Activated B cell treated with CpG ODN at 0.5 μM for 24 hours (primary cell): ENCODE measurements around the gene LRRC59. TPM values are rescaled to one million over a fixed set of nuclear protein-coding genes. Genes with fewer than 3 reads are reported as not detected.

Source experiments
- ATAC-seq: fragments of 200-7000 bp; cut with Tn5 transposase; one replicate; pipeline ENCODE4 v1.10.0; 2021; ENCODE audit warnings: low read depth, mild to moderate bottlenecking, moderate library complexity
- CTCF ChIA-PET: fragments of 350-600 bp; sonication (Branson Sonifier 250); formaldehyde crosslinking; loops from one replicate; lab custom pipeline; 2021; ENCODE audit warnings: antibody characterized with exemption; lab: Charles Lee
- POLR2A ChIA-PET: fragments of 350-600 bp; sonication (Branson Sonifier 250); formaldehyde crosslinking; loops from one replicate; lab custom pipeline; 2021; ENCODE audit warnings: antibody characterized with exemption; lab: Charles Lee
- DNase-seq: peaks from one replicate; pipeline ENCODE4 v3.0.0; 2022
- H3K27ac Mint-ChIP-seq: one replicate; pipeline ENCODE4 v1.8.0; 2020; ENCODE audit warnings: mixed read lengths
- H3K27me3 Mint-ChIP-seq: one replicate; pipeline ENCODE4 v1.8.0; 2021; ENCODE audit warnings: mixed read lengths
- H3K36me3 Mint-ChIP-seq: one replicate; pipeline ENCODE4 v1.8.0; 2021; ENCODE audit warnings: low read depth, mixed read lengths
- H3K4me1 Mint-ChIP-seq: one replicate; pipeline ENCODE4 v1.8.0; 2021; ENCODE audit warnings: mixed read lengths
- H3K4me3 Mint-ChIP-seq: one replicate; pipeline ENCODE4 v1.8.0; 2020; ENCODE audit warnings: mild to moderate bottlenecking, mixed read lengths
- H3K9me3 Mint-ChIP-seq: one replicate; pipeline ENCODE4 v1.8.0; 2020; ENCODE audit warnings: mixed read lengths
- CTCF ChIP-seq: fragments of 200-600 bp; IDR thresholded peaks from one replicate; pipeline ENCODE4 v1.8.0; 2022; ENCODE audit warnings: antibody characterized with exemption, mild to moderate bottlenecking
- intact Hi-C: fragments of 100-400 bp; cut with micrococcal nuclease; formaldehyde crosslinking; loops from one replicate; pipeline ENCODE4 v1.15.1; 2024
- total RNA-seq: library from RNA; stranded (reverse); gene quantifications from 2 replicates; pipeline ENCODE4 v1.2.3, GENCODE V29; 2022

Gene LRRC59
- total RNA-seq, 1 donor from 2014 or later: 42.0 TPM

DNA sequence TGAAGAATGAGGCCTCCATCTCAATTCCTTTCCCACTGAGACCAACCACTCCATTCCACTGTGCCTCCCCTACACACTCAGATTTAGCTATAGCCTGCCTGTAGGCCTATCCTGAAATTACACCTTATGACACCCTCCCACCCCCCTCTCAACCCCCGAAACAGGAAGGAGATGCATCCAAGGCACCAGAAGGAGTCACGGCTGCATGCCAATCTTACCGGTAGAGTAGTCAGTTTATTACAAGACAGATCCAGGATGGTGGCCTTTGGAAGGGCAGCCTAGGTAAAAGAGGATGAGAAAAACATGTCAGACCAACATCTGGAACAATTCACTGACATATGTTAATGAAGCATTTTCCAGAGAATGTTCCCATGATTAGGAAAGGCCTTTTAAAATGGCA, 2.6 kb downstream of the LRRC59 start:
- intact Hi-C loops: loop anchor here (5.0 kb wide), 2 partner anchors 32 to 1487 kb away; partner anchors contain the start of gene UBE2Z
- ChIA-PET POLR2A (interaction anchor here (0.7 kb wide), 1 partner anchor 904 kb away, joined by 4 read pairs; no protein-coding TSS in a partner anchor), CTCF (no interaction called here)
- H3K27ac Mint-ChIP-seq: no peak overlapping the region
- no peak for TF ChIP-seq CTCF
- no peaks in the 10 kb centered on the region for H3K27me3 Mint-ChIP-seq
- DNase-seq (no peak), ATAC-seq (no peak)
- peaks cover 35% of the 10 kb centered on the region for H3K4me1 Mint-ChIP-seq
- no peak overlapping the region for H3K4me3 Mint-ChIP-seq
- peaks cover 56% of the 10 kb centered on the region for H3K36me3 Mint-ChIP-seq
- no peaks in the 10 kb centered on the region for H3K9me3 Mint-ChIP-seq

DNA sequence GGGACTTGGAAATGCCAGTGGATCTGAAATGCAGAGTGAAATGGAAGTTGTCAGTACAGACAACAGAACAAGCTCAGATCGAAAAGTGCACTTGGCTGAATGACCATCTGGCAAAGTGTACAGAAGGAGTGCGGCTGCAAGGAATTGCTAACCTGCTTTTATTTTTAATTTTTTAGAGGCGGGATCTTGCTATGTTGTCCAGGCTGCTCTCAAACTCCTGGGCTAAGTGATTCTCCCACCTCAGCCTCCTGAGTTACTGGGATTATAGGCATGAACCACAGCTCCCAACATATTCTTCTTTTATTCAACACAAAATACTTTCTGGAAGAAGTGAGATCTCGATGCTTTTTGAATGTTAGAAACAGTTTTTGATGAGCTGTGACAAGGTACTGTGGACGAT, 3.6 kb downstream of the LRRC59 start:
- H3K36me3 Mint-ChIP-seq: peaks cover 65% of the 10 kb centered on the region
- ChIA-PET POLR2A (no interaction called here), CTCF (no interaction called here)
- DNase-seq (no peak), ATAC-seq (no peak)
- no peak overlapping the region for H3K4me3 Mint-ChIP-seq
- H3K27ac Mint-ChIP-seq: no peak overlapping the region
- intact Hi-C loops: no loop called here
- H3K27me3 Mint-ChIP-seq: no peaks in the 10 kb centered on the region
- TF ChIP-seq CTCF: no peak
- peaks cover 35% of the 10 kb centered on the region for H3K4me1 Mint-ChIP-seq
- H3K9me3 Mint-ChIP-seq: no peaks in the 10 kb centered on the region

GRCh38 chr17:50392621-50393020, 4.7 kb downstream of the LRRC59 start:
- H3K27me3 Mint-ChIP-seq: no peaks in the 10 kb centered on the region
- intact Hi-C loops: no loop called here
- no peaks in the 10 kb centered on the region for H3K9me3 Mint-ChIP-seq
- ChIA-PET POLR2A (no interaction called here), CTCF (no interaction called here)
- H3K4me3 Mint-ChIP-seq: no peak overlapping the region
- peaks cover 76% of the 10 kb centered on the region for H3K36me3 Mint-ChIP-seq
- no peak overlapping the region for H3K27ac Mint-ChIP-seq
- H3K4me1 Mint-ChIP-seq: peaks cover 32% of the 10 kb centered on the region
- DNase-seq: no peak
- TF ChIP-seq CTCF: no peak
- ATAC-seq: no peak

DNA sequence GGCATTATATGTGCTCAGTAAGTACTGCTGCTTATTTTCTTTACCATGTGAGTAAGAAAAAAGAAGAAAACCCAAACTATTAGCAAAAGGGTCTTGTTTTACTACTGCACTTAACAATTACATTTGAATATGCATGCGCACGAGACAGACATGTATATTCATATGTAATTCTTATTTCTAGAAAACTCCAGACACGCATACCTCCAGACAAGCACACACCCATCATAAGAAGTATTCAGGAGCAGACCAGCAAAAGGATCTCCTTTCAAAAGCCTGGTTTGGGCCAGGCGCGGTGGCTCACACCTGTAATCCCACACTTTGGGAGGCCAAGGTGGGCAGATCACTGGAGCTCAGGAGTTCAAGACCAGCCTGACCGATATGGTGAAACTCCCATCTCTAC, 7.8 kb downstream of the LRRC59 start:
- DNase-seq (no peak), ATAC-seq (no peak)
- ChIA-PET POLR2A (interaction anchor here (0.6 to 1.6 kb wide), 2 partner anchors 19 to 24 kb away, joined by 3 to 5 read pairs; no protein-coding TSS in a partner anchor), CTCF (interaction anchor here (1.1 to 1.9 kb wide), 2 partner anchors 8 to 90 kb away, joined by 3 to 7 read pairs; partner anchors contain the start of gene LRRC59)
- no peak overlapping the region for H3K27ac Mint-ChIP-seq
- no peak overlapping the region for H3K4me3 Mint-ChIP-seq
- peaks cover 95% of the 10 kb centered on the region for H3K36me3 Mint-ChIP-seq
- H3K4me1 Mint-ChIP-seq: peaks cover 12% of the 10 kb centered on the region
- H3K9me3 Mint-ChIP-seq: no peaks in the 10 kb centered on the region
- intact Hi-C loops: no loop called here
- no peak for TF ChIP-seq CTCF
- H3K27me3 Mint-ChIP-seq: no peaks in the 10 kb centered on the region

DNA sequence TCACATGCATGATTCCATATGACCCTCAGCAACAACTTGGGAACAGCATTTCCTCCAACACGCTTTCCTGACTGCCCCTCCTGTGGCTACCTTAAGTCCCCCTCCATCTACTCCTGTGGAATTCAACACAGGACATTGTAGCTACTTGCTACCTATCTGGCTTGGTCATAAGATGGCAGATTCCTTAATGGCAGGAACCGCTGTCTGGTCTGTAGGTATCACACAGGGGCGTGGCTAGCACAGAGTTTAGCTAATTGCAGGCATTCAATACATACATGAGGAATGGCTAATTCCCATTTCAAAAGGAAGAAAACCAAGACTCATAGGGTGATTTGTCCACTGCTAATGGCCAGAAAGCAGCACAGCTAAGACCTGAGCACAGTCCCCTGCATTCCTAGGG, 8.6 kb downstream of the LRRC59 start:
- H3K4me3 Mint-ChIP-seq: no peak overlapping the region

More for the DNA sequence above, 8.6 kb downstream of the LRRC59 start:
- CTCF ChIA-PET: interaction anchor here (1.1 to 1.9 kb wide), 2 partner anchors 9 to 91 kb away, joined by 3 to 7 read pairs; partner anchors contain the start of gene LRRC59
- H3K27ac Mint-ChIP-seq: no peak overlapping the region
- peaks cover 12% of the 10 kb centered on the region for H3K4me1 Mint-ChIP-seq
- H3K36me3 Mint-ChIP-seq: peaks cover 96% of the 10 kb centered on the region
- ATAC-seq (no peak), DNase-seq (no peak)
- H3K27me3 Mint-ChIP-seq: no peaks in the 10 kb centered on the region
- POLR2A ChIA-PET: interaction anchor here (0.6 to 1.6 kb wide), 3 partner anchors 9 to 23 kb away, joined by 3 to 5 read pairs (median 3); partner anchors contain the start of gene LRRC59
- H3K9me3 Mint-ChIP-seq: no peaks in the 10 kb centered on the region
- intact Hi-C loops: no loop called here
- TF ChIP-seq CTCF: no peak
